Femur (tissue), 1 donor: ENCODE measurements around the gene CLDN6.
A peak's percentile ranks its signal among the peaks of the same experiment; 100 is the strongest.

Experiments
- DNase-seq: peaks from one replicate; pipeline ENCODE4 v3.0.0-alpha.2; 2017

Gene CLDN6

DNA sequence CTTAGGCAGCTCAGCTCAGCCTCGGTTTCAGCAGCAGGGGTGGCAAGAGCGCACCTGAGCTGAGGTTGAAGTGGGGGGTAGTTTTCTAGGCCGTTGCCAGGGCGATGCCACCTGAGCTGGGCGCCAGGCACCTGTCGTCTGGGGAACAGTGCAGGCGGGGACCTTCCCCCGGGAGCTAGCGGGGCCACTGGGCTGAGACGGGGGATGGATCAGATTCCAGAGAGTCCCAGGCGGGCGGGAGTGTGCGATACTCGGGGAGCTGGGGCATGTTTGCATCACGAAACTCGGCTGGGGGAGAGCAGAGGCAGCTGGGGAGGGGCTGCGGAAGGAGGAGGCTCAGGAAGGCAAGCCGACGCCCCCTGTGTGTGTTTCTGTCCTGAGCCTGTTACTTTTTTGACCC is 5.7 kb downstream of the CLDN6 start:
- no peak for DNase-seq

DNA sequence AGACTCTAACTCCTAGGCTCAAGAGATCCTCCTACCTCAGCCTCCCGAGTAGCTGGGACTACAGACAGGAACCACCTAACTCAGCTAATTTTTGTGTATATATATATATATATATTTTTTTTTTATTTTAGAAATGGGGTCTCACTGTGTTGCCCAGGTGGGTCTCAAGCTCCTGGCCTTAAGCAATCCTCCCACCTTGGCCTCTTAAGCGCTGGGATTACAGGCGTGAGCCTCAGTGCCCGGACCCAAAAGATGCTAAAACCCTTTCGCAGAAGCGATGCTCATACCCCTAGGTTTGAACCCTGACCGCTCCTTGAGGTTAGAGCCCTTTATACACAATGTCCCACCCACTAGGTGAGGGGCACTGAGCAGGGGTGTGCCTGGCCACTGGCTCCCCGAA is 7.5 kb downstream of the CLDN6 start:
- no peak for DNase-seq

DNA sequence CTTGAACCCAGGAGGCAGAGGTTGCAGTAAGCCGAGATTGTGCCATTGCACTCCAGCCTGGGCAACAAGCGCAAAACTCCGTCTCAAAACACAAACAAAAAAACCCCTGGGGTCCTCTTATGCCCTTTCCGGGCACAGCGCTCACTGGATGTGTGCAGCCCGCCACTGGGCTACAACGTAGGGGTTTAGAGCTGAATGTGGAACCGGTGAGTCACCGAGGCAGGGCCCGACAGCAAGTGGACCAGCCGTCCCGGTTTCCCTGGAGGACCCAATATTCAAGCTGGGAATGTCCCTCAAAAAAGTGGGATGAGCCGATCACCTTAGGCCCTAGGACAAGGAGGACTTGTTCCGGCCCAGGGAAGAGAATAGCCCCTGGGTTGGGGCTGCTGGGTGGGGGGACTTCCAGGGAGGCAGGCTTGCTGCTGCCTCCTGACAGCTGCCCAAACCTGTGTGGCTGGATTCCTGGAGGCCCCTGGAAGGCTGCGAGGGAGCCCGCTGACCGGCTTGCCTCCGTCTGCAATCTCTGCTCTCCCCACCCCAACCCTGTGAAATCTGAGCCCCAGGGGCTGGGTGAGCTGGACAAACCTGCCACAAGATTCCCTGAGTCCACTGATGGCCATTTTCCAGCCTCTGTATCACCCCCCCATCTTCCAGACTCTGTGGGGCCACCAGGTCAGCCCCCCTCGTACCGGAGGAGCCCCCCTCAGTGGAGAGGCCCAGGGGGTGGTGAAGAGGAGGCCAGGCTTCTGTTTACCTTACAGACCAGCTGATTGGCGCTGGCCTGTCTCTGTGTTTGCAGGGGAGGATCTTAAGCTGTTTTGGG is 8.2 kb downstream of the CLDN6 start:
- no peak for DNase-seq

- DNase-seq, result no peak
These were observed 9.3 kb downstream of the CLDN6 start for GRCh38 chr16:3008690-3009037.

DNA sequence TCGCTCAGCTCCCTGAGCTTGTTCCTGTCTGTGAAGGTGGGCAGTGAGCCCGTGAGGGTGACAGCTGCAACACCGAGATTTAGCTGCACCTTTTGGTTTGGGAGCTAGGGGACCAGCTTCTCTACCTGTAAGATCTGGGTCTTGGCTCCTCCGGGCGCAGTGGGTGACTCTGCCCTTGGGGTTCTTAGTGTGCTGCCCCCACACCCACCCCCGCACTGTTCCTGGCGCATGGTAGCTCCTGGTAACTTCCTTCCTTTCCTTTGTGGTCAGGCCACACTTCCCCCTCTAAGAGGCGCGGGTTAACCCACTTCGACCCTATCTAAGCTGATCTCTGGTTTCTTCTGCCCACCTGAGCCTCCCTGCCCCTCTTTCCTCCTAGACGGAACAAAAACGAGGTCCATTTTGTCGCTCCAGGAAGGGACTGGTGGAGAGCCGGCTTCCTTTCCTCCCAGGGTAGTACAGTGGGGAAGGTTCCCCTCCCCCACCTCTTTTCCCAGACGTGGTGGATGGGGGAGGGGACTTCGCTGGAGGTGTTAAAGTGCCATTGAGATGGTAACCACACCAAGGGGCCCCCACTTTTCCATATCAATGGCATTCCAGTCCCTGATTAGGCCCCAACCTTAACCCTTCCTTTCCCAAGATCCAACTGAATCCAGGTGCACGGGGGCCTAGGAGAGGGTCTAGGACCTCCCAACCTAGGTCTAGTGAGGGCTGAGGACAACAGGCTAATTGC is 9.9 kb downstream of the CLDN6 start:
- DNase-seq, result no peak

DNA sequence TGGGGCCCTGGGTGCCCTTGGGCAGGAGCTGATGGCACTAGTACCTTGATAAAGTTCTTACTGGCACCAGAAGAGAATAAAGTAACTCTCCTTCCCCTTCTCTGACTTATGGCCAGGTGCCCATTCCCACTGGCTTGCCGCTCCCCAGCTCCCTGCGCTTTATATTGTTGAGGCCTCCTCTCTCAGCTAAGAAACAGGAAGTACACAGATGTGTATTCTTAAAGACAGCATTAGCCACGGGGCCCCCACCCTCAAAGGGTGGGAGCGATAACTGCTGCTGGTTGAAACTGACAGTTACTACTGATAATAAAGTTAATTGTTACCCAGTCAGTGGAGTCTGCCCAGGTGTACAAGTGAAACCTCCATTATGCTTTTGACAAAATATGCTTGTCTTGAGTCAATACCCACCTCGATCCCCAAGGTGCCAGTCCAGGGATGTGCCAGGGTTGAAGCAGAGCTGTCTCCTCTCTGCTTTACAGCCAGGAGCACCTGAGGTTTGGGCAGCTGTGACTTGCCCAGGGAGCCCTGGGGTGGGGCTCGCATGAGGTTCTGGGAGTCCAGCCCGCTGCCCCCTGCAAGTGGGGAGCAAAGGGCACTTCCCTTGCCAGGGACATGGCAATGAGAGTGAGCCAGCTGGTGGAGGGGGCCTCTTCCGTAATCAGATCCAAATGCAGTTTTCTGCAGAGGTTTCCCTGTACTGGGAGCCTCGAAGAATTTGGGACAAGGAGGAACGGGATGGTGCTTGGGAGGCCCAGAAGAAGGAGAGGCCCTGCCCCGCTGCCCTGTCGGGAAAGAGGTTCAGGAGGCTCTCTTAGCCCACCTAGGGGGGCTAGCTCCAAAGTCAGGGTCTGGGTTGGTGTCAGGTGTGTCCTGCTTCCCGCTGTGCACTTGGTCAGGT is 10.7 kb downstream of the CLDN6 start:
- no peak for DNase-seq

DNA sequence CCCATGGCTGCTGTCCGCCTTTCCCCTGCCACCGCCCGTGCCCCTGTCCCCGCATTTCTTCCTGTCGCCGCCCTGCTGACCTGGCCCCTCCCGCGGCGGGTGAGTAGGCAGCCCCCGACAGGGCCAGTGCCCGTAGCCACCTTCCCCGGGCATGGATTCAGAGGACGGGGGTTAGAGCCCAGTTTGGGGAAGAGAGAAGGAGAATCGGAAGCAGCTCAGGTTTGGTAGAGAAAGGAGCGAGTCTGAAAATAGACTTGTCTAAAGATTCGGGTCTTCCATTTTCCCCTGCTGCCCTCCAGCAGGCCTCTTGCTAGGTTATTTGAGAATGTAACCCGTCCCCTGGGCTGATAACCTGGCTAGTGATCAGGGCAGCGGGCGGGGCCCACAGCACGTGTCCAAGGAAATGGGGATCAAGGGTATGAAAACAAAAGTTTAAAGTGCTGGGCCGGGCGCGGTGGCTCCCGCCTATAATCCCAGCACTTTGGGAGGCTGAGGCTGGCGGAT is 13.2 kb downstream of the CLDN6 start:
- DNase-seq, result no peak

GRCh38 chr16:3004319-3004718 is 13.7 kb downstream of the CLDN6 start:
- DNase-seq, result no peak

- peak; percentile 98 for DNase-seq
These were observed 14.3 kb downstream of the CLDN6 start for GRCh38 chr16:3003582-3004270.

- DNase-seq, result no peak
These were observed 16.7 kb downstream of the CLDN6 start for GRCh38 chr16:3001316-3001715.

DNA sequence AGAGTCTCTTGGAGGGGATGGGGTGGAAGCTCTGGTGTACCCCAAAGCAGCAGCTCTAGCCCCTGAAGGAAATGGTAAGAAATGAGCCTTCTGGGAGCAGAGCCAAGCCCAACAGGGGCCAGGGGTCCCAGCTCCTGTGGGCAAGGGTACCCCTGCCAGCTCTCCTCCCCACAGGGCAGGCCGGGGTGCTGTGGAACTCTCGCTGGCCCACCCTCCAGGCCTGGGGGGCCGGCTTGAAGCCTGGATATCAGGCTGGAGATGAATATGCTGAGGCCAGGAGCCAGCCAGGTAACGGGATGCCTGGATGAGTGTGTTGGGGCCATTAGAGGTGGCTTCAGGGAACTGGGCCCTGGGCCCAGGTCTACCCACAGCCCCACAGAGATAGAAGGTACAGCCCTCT is 17.4 kb downstream of the CLDN6 start:
- no peak for DNase-seq

GRCh38 chr16:2999929-3000328 is 18.1 kb downstream of the CLDN6 start:
- DNase-seq, result no peak

DNA sequence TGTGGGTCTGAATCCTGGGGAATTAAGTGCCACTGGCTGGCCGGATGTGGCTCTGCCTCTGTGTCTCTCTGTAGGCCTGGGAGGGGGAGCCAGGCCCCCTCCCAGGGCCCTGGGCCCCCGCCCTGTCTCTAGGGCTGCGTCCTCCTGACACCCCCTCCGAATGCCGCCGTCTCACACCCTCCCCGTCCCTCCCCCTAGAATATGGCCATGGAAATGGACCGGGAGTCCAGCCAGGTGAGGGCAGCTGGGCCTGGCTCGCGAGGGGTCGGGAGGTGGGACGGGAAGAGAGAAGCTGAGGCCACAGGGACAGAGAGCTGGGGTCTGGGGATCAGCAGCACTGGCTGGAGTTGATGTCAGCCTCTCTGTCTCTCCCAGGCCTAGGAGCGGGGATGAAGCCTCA is 21.7 kb downstream of the CLDN6 start:
- DNase-seq, result no peak

GRCh38 chr16:2992383-2993081 is 25.5 kb downstream of the CLDN6 start:
- DNase-seq, result no peak

DNA sequence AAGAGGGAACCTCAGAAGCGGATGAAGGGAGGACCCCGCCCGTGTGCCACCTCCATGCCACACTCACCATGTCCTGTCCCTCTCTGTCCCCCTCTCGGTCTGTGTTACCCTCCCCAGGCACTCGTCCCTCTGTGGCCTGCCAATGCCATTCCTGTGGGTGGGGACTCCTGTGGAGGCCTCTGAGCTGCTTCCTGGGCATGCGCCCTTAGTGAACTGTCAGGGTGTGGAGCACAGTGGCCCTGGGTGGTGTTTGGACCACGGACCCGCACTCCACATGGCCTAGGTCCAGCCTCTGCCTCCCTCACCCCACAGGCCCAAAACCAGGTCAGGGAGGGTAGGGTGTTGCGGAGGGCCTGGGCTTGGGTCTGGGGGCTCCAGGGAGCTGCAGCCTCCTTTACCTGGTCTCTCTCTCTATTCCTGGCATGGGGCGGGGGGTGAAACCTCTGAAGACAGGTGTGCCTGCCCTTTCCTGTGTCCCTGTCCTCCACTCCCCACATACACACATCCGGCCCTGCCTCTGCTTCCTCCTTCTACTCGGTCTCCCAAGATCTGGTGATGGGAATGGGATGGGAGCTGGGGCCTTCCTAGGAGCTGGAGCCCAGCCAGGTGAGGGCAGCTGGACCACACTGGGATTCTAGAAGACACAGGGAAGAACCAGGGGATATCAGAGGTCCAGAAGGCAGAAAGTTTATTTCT is 26.3 kb downstream of the CLDN6 start:
- no peak for DNase-seq

- no peak for DNase-seq
These were observed 27.1 kb downstream of the CLDN6 start for GRCh38 chr16:2990891-2991290.

DNA sequence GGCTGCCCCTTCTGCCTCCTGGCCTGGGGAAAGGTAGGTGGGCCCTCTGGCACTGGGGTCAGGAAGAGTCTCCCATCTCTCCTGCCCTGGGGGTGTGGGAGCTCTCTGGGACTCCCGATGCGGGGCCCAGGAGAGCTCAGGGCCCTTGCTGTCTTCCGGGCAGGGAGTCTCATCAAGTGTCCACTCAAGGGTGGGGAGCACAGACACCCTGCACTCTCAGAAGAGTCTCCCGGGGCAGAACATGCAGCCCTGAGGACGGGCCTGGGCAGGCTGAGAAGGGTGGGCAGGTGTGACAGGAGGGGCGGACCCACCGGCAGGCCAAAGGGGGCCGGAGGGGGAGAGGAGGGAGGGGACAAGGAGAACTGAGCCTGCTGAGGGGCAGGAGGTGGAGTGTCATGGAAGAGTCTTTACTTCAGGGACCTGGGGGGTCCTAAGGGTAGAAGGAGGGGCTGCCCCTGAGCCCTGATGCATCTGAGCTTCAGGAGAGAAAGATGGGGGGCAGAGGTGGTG is 29.3 kb downstream of the CLDN6 start:
- DNase-seq, result no peak

DNA sequence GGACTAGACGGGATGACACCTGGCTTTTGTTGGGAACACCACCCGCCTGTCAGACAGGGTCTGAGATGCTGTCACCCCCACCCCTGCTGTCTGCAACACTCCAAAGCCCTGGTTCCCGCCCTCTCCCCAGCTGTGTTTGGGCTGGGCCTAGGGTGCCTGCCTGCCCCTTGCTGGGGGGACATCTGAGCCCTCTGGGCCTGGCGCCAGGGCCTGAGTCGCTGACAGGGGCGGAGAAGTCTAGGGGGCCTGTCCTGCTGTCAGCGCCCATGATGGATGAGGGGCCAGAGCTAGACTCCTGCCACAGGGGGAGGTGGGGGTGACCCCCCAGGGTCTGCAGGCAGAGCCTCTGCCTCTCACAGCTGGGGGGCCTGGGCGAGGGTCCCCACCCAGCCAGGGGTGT is 30.1 kb downstream of the CLDN6 start:
- DNase-seq, result peak; percentile 74

DNA sequence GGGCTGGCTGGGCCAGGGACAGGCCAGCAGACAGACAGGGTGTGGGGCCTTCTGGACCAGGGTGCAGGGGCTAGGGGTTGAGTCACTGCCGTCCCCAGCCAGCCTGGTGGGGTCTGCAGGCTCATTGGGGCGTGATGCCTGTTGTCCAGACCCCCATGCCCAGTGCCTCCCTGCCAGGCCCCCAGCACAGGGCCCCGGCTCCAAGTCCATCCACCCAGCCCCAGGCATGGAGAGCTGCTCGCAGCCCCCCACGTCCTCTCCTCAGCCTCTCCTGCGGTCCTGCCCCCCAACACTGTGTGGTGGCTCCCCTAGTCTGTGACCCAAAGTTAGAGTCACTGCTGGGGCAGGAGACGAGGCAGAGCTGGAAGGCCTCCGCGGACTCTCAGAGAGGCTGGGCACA is 30.7 kb downstream of the CLDN6 start:
- DNase-seq, result no peak

GRCh38 chr16:2986623-2987188 is 31.3 kb downstream of the CLDN6 start:
- DNase-seq, result no peak

DNA sequence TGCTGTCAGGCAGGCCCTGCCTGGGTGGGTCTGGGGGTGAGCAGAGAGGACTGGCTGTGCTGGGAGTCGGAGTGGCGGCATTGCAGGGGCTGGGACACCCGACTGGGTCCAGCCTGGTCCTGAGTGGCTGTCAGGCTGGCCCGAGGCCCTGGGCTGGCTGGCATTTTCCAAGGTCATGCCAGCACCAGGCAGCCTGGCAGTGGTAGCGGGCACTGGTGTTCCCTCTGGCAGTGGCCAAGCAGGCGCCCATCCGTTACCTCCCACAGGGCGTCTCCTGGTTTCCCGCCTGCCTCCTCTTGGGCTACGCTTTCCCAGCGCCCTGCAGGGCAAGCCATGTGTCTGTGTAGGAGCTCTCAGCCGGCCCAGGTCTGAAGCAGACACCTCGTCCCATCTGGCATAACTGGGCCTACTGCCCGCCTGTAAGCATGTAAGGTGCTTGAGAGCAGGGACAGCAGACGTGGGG is 32.1 kb downstream of the CLDN6 start:
- no peak for DNase-seq
